ENCODE results near the gene TM9SF1.

Gene TM9SF1

DNA sequence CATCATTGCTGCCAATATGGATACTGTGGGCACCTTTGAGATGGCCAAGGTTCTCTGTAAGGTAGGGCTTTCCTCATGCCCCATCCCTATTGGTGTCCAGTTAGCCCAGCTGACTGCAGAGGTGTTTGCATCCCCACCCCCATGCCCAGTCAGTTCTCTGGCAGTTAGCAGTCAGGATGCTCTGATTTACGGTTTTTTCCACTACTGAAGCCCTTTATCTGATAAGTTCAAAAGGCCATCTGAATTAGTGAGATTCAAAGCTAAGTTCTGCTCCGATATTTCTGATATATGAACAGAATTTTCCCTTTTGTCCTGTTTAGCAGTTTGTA lies 38.3 kb upstream of the TM9SF1 start:
- POLR2A ChIA-PET (ENCODE audit: low non-redundant PET), result no interaction called here
- TF ChIP-seq CTCF (conservative IDR thresholded peaks at IDR 0.05; ENCODE audit: low read depth), result no peak
- CTCF ChIA-PET, result interaction anchor here (1.4 kb wide), 1 partner anchor 17 kb away, joined by 3 read pairs; no protein-coding TSS in a partner anchor
- DNase-seq (ENCODE audit: low spot score), result peak; percentile 36
- H3K27ac ChIP-seq, result peak overlapping the region; percentile 96

GRCh38 chr14:24232645-24233537 lies 37.6 kb upstream of the TM9SF1 start, which contains the start of gene GMPR2:
TSS of gene GMPR2 (plus strand) at chr14:24232929. CDS start at chr14:24233254, 325 bp downstream.
- H3K27ac ChIP-seq, result peak within 1 kb of the TSS; percentile 96
- no peak for TF ChIP-seq CTCF (conservative IDR thresholded peaks at IDR 0.05; ENCODE audit: low read depth)
- ChIA-PET CTCF (interaction anchor here (1.4 kb wide), 1 partner anchor 16 kb away, joined by 3 read pairs; no protein-coding TSS in a partner anchor), POLR2A (ENCODE audit: low non-redundant PET) (no interaction called here)
- peak; percentile 16 for DNase-seq (ENCODE audit: low spot score)

- ChIA-PET CTCF (interaction anchor here (0.6 to 1.4 kb wide), 2 partner anchors 15 to 1638 kb away, joined by 3 read pairs; no protein-coding TSS in a partner anchor), POLR2A (ENCODE audit: low non-redundant PET) (no interaction called here)
- peak within 1 kb of the TSS; percentile 96 for H3K27ac ChIP-seq
- DNase-seq (ENCODE audit: low spot score), result peak; percentile 97
- TF ChIP-seq CTCF (conservative IDR thresholded peaks at IDR 0.05; ENCODE audit: low read depth), result no peak
Measured at GRCh38 chr14:24232121-24232644, 36.9 kb upstream of the TM9SF1 start, which contains the start of gene NEDD8. TSS of gene NEDD8 (minus strand) at chr14:24232367. CDS start at chr14:24232267, 100 bp downstream.

- TF ChIP-seq CTCF (conservative IDR thresholded peaks at IDR 0.05; ENCODE audit: low read depth), result no peak
- ChIA-PET POLR2A (ENCODE audit: low non-redundant PET) (interaction anchor here (0.6 kb wide), 1 partner anchor 11 kb away, joined by 11 read pairs; no protein-coding TSS in a partner anchor), CTCF (interaction anchor here (0.6 kb wide), 1 partner anchor 1637 kb away, joined by 3 read pairs; no protein-coding TSS in a partner anchor)
- H3K27ac ChIP-seq, result peak overlapping the region; percentile 96
- DNase-seq (ENCODE audit: low spot score), result peak; percentile 34
Measured at GRCh38 chr14:24231263-24232120, 36.3 kb upstream of the TM9SF1 start.

DNA sequence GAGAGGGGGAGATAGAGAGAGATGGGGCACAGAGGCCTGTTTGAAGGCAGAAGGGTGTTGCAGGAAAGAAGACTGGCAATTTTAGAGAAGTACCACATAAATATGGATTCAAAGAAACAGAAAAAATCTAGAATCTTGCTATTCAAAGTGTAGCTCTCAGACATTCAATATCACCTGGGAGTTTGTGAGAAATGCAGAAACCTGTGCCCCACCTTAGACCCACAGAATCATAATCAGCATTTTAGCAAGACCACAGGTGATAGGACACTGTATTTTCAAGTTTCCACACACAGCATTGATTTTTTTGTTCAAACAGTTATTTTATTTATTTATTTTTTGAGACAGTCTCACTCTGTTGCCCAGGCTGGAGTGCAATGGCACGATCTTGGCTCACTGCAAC lies 33.7 kb upstream of the TM9SF1 start:
- ChIA-PET POLR2A (ENCODE audit: low non-redundant PET) (interaction anchor here (0.6 kb wide), 2 partner anchors 9 to 30 kb away, joined by 3 read pairs; no protein-coding TSS in a partner anchor), CTCF (no interaction called here)
- no peak for TF ChIP-seq CTCF (conservative IDR thresholded peaks at IDR 0.05; ENCODE audit: low read depth)
- peak overlapping the region; percentile 56 for H3K27ac ChIP-seq
- DNase-seq (ENCODE audit: low spot score), result no peak

DNA sequence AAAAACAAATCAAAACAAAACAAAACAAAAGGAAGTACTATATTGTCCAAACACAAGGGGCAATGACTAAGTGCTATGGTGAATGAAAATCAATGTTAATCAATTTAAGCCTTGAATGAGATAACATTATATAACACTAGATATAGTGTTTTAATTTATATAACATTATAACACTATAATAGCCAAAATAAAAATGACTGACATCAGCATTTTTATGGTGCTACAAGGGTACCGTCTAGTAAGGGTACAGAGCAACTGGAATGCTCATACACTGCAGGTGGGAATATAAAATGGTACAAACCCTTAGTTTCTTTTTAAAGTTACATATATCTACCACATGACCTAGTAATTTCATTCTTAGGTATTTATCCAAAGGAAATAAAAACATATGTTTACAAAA lies 31.2 kb upstream of the TM9SF1 start:
- CTCF ChIA-PET, result interaction anchor here (1.0 kb wide), 1 partner anchor 16 kb away, joined by 3 read pairs; the partner anchor contains the start of gene TINF2
- POLR2A ChIA-PET (ENCODE audit: low non-redundant PET), result no interaction called here
- no peak for DNase-seq (ENCODE audit: low spot score)
- H3K27ac ChIP-seq, result no peak overlapping the region
- TF ChIP-seq CTCF (conservative IDR thresholded peaks at IDR 0.05; ENCODE audit: low read depth), result no peak
